GM12874 (cell line): ENCODE measurements around the gene SLC25A18.

Source experiments
- TF ChIP-seq, protein P1 (sequence below): IDR thresholded peaks from 2 replicates; pipeline ENCODE4 v1.5.1; 2011; ENCODE audit warnings: low read depth, mild to moderate bottlenecking, control low read depth, low read length, moderate library complexity; ENCODE audit not compliant: insufficient read depth

Gene SLC25A18

DNA sequence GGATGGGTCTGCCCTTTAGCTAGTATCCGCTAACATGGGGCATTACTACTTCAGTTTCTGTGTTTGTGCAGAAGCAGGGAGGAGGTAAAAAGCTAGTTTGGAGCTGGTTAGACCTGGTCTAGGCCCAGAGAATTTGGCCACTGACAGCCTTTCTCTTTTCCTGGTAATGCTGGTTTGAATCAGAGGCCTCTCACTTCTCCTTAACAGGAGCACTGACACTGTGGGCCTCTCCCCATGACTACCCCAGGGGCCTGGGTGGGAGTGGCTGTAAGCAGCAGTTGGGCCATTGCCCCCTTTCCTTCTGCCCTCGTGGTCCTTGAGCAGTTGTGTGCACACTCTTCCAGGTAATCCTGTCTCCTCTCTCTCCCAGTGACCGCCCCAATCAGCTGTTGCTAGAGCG lies 8.5 kb upstream of the SLC25A18 start:
- TF ChIP-seq, protein P1, sequence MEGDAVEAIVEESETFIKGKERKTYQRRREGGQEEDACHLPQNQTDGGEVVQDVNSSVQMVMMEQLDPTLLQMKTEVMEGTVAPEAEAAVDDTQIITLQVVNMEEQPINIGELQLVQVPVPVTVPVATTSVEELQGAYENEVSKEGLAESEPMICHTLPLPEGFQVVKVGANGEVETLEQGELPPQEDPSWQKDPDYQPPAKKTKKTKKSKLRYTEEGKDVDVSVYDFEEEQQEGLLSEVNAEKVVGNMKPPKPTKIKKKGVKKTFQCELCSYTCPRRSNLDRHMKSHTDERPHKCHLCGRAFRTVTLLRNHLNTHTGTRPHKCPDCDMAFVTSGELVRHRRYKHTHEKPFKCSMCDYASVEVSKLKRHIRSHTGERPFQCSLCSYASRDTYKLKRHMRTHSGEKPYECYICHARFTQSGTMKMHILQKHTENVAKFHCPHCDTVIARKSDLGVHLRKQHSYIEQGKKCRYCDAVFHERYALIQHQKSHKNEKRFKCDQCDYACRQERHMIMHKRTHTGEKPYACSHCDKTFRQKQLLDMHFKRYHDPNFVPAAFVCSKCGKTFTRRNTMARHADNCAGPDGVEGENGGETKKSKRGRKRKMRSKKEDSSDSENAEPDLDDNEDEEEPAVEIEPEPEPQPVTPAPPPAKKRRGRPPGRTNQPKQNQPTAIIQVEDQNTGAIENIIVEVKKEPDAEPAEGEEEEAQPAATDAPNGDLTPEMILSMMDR: no peak

DNA sequence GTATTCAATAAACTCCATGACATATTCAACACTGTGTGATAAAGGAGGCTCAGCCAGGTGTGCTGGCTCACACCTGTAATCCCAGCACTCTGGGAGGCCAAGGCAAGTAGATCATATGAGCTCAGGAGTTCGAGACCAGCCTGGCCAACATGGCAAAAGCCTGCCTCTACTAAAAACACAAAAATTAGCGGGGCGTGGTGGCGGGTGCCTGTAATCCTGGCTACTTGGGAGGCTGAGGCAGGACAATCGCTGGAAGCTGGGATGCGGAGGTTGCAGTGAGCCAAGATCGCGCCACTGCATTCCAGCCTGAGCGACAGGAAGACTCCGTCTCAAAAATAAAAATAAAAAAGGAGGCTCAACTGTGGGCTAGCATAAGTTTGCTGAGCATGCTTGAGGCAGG lies 4.1 kb upstream of the SLC25A18 start:
- TF ChIP-seq, protein P1: no peak

DNA sequence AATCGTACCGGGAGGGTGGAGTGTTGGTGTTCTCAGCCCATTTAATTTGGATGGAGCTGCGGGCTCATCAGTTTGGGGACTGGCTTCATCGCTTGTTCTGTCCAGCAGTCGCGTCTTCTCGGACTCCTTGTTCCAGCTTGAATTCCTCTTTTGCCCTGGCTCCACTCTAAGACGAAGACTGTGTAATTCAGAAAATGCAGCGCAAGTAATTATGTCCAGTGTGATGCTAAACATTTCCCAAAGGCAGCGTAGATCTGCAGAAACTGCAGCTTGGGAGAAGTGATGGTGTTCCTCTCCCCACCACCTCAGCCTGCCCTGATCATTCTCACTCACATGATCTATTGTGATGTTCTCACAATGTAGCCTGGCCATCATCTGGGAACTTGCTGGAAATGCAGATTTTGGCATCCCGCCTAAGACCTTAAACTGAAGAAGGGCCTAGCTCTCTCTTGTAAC lies 666 bp downstream of the SLC25A18 start:
- TF ChIP-seq, protein P1: no peak

DNA sequence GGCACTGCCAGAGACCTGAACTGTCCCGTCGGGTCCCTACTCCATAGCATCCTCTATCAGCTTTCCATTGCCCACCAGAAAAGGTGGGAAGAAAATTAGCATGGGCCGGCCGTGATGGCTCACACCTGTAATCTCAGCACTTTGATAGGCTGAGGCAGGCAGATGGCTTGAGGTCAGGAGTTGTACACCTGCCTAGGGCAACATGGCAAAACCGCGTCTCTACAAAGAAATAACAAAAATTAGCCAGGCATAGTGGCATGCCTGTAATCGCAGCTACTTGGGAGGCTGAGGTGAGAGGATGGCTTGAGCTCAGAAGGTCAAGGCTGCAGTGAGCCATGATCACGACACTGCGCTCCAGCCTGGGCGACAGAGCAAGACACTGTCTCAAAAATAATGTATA lies 3.5 kb downstream of the SLC25A18 start:
- TF ChIP-seq, protein P1: no peak

DNA sequence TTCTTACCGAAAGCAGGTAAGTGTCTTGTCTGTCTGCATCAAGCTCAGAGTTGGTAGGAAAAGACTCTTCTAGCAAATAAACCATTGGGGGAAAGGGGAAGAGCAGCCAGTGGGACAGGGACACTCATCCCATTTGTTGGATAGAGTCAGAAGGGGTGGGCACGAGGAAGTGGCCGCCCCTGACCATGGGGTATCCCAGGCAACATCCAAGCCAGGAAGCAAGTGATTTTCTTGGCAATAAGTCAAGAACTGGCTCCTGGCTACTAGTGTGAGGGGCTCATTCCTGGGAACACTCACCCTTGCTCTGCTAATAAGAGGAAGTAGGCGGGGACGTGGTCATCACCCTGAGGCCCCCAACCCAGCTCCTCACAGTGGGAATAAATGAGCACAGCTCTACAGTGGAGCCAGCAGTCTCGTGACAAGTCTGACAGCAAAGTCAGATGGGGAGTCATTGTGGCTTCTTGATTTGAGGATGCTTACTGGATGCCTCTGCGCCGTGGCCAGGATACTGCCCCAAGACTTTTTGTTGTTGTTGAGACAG lies 6.7 kb downstream of the SLC25A18 start:
- TF ChIP-seq, protein P1: no peak

DNA sequence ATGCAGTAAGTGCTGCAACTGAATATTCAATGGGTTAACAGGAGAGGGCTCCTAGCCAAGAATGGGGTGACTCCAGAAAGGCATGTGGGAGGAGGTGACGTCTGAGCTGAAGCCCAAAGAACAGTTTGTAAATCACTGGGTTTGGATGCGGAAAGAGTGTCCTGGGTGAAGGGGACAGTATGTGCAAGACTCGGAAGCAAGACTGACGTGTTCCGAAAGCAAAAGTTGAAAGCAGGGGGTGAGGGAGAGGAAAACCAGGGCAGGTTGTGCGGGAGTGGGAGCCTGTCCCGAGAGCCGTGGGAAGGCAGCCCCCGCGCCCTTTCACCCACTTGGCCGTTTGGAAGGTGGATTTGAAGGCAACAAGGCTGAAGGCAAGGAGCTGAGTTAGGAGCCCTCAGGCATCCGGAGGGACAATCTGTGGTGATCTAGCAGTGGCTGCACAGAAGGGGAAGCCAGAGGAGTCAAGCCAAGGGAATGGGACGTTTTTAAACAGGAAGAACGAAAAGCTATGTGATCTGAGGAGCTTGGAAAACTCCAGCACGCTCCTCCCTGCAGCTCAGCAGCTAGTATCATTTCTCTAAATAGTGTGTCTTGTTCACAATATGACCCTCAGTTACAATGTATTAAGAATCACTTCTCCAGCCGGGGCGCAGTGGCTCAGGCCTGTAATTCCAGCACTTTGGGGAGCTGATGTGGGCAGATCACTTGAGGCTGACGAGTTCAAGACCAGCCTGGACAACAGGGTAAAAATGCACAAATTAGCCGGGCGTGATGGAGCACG lies 7.7 kb downstream of the SLC25A18 start:
- TF ChIP-seq, protein P1: no peak

DNA sequence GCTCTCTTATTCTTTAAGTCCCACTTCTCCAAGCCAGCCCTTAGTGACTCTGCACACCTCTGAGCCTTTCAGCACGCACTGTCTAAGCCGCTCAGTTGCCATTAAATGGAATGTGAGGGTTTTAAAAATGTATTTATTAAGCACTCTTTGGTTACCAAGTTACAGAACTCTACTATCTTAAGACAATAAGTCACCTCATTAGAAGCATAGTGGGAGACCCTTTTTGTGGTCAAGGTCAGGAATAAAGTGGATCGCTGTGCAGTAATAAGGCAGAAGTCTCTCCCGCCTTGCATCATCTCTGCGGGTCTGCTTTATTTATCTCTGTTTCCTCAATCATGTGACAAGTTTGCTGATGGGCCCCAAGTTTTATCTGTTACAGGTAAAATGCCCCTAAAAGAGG lies 11.9 kb downstream of the SLC25A18 start:
- TF ChIP-seq, protein P1: no peak
